Measurements from ENCODE around the gene C1GALT1C1L.
"Not testable (repeated sequence)": the region's sequence is repeated elsewhere in the genome, so short reads cannot be mapped to it uniquely, and the experiment has no call there.

The C1GALT1C1L gene

GRCh38 chr2:43707255-43708015 lies 31.2 kb upstream of the C1GALT1C1L start:
- DNase-seq (ENCODE audit: low read depth): peak; percentile 44
- Histone ChIP-seq H3K27me3 (replicated peaks; ENCODE audit: control insufficient read depth, insufficient read depth, low read length) (no peaks in the 10 kb centered on the region), H3K4me1 (ENCODE audit: control insufficient read depth, insufficient read depth, low read length) (peaks cover 14% of the 10 kb centered on the region), H3K9ac (ENCODE audit: low read length) (peak overlapping the region; percentile 8), H3K9me3 (ENCODE audit: control insufficient read depth, low read length) (no peaks in the 10 kb centered on the region), H3K36me3 (ENCODE audit: control insufficient read depth, insufficient read depth, low read length, severe bottlenecking) (peaks cover 4% of the 10 kb centered on the region), H3K4me3 (ENCODE audit: low read length) (no peak overlapping the region)

DNA sequence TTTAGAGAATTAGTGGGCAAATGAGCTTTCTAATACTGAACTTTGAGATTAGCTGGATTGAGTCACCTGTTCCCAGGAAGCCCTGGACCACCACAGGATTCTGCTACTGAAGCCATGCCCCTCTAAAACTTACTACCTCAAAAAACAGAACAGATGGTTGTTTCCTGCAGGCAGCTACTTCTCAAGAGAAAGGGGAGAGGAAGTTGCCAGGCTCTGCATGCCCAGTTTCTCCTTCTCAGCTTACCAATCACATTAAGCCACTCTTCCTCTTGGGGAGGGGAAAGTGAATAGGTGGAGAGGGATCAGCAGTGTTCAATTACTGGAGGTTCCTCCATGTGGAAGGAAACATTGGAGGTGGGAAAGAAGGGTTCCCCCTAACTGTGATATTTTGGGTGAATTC lies 24.9 kb upstream of the C1GALT1C1L start:
- Histone ChIP-seq H3K36me3 (ENCODE audit: control insufficient read depth, insufficient read depth, low read length, severe bottlenecking) (no peaks in the 10 kb centered on the region), H3K27me3 (replicated peaks; ENCODE audit: control insufficient read depth, insufficient read depth, low read length) (no peaks in the 10 kb centered on the region), H3K9ac (ENCODE audit: low read length) (no peak overlapping the region), H3K4me1 (ENCODE audit: control insufficient read depth, insufficient read depth, low read length) (no peaks in the 10 kb centered on the region), H3K9me3 (ENCODE audit: control insufficient read depth, low read length) (no peaks in the 10 kb centered on the region), H3K4me3 (ENCODE audit: low read length) (no peak overlapping the region)
- DNase-seq (ENCODE audit: low read depth): no peak

DNA sequence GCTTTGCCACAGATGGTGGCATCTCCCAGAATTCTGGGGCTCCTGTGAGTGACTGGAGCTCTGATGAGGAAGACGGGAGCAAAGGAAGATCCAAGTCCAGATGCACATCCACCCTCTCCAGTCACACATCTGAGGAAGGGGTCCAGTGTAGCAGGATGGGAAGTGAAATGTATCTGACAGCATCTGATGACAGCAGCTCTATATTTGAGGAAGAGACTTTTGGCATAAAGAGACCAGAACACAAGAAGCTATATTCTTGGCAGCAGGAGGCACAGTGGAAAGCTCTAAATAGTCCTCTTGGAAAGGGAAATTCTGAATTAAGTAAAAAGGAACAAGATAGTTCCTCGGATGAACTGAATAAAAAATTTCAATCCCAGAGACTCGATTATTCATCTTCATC lies 23.5 kb upstream of the C1GALT1C1L start:
- Histone ChIP-seq H3K27me3 (replicated peaks; ENCODE audit: control insufficient read depth, insufficient read depth, low read length) (no peaks in the 10 kb centered on the region), H3K4me3 (ENCODE audit: low read length) (no peak overlapping the region), H3K9me3 (ENCODE audit: control insufficient read depth, low read length) (no peaks in the 10 kb centered on the region), H3K9ac (ENCODE audit: low read length) (no peak overlapping the region), H3K36me3 (ENCODE audit: control insufficient read depth, insufficient read depth, low read length, severe bottlenecking) (no peaks in the 10 kb centered on the region), H3K4me1 (ENCODE audit: control insufficient read depth, insufficient read depth, low read length) (no peaks in the 10 kb centered on the region)
- DNase-seq (ENCODE audit: low read depth): no peak

GRCh38 chr2:43698140-43698539 lies 21.9 kb upstream of the C1GALT1C1L start:
- H3K36me3 ChIP-seq (ENCODE audit: control insufficient read depth, insufficient read depth, low read length, severe bottlenecking); H3K9me3 ChIP-seq (ENCODE audit: control insufficient read depth, low read length); H3K27me3 ChIP-seq (replicated peaks; ENCODE audit: control insufficient read depth, insufficient read depth, low read length); H3K4me1 ChIP-seq (ENCODE audit: control insufficient read depth, insufficient read depth, low read length); H3K9ac ChIP-seq (ENCODE audit: low read length); DNase-seq (ENCODE audit: low read depth); H3K4me3 ChIP-seq (ENCODE audit: low read length): not testable (repeated sequence)

DNA sequence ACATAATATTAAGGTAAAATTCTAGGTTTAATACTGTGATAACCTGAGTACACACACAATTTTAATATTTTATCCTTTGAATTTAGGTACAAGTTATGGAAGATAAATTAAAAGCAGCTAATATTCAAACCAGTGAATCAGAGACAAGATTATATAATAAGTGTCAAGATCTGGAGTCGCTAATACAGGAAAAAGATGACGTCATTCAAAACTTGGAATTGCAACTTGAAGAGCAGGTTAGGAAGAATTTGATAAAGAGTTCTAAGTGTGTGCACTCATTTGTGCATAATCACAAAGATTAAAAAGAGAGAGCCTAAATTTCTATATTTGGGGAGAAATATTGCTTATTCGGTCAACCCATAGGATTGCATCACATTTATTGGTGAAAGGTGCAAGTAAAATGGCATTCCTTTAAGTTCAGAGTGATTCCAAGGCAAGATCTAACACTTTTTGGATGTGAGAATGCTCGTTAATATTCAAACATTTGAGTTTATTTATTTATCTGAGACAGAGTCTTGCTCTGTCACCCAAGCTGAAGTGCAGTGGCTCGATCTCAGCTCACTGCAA lies 16.3 kb upstream of the C1GALT1C1L start:
- Histone ChIP-seq H3K36me3 (ENCODE audit: control insufficient read depth, insufficient read depth, low read length, severe bottlenecking) (no peaks in the 10 kb centered on the region), H3K4me3 (ENCODE audit: low read length) (no peak overlapping the region), H3K27me3 (replicated peaks; ENCODE audit: control insufficient read depth, insufficient read depth, low read length) (no peaks in the 10 kb centered on the region), H3K9ac (ENCODE audit: low read length) (no peak overlapping the region), H3K9me3 (ENCODE audit: control insufficient read depth, low read length) (no peaks in the 10 kb centered on the region), H3K4me1 (ENCODE audit: control insufficient read depth, insufficient read depth, low read length) (no peaks in the 10 kb centered on the region)
- DNase-seq (ENCODE audit: low read depth): no peak

GRCh38 chr2:43689999-43690398 lies 13.8 kb upstream of the C1GALT1C1L start:
- H3K4me3 ChIP-seq (ENCODE audit: low read length): no peak overlapping the region
- DNase-seq (ENCODE audit: low read depth): no peak

GRCh38 chr2:43685357-43685756 lies 9.1 kb upstream of the C1GALT1C1L start:
- Histone ChIP-seq H3K36me3 (ENCODE audit: control insufficient read depth, insufficient read depth, low read length, severe bottlenecking) (no peaks in the 10 kb centered on the region), H3K9ac (ENCODE audit: low read length) (no peak overlapping the region), H3K9me3 (ENCODE audit: control insufficient read depth, low read length) (no peaks in the 10 kb centered on the region), H3K27me3 (replicated peaks; ENCODE audit: control insufficient read depth, insufficient read depth, low read length) (no peaks in the 10 kb centered on the region), H3K4me3 (ENCODE audit: low read length) (no peak overlapping the region), H3K4me1 (ENCODE audit: control insufficient read depth, insufficient read depth, low read length) (no peaks in the 10 kb centered on the region)
- no peak for DNase-seq (ENCODE audit: low read depth)

More at GRCh38 chr2:43689999-43690398, 13.8 kb upstream of the C1GALT1C1L start:
- Histone ChIP-seq H3K27me3 (replicated peaks; ENCODE audit: control insufficient read depth, insufficient read depth, low read length) (no peaks in the 10 kb centered on the region), H3K36me3 (ENCODE audit: control insufficient read depth, insufficient read depth, low read length, severe bottlenecking) (no peaks in the 10 kb centered on the region), H3K4me1 (ENCODE audit: control insufficient read depth, insufficient read depth, low read length) (no peaks in the 10 kb centered on the region), H3K9me3 (ENCODE audit: control insufficient read depth, low read length) (no peaks in the 10 kb centered on the region), H3K9ac (ENCODE audit: low read length) (no peak overlapping the region)

- H3K36me3 ChIP-seq (ENCODE audit: control insufficient read depth, insufficient read depth, low read length, severe bottlenecking); H3K9ac ChIP-seq (ENCODE audit: low read length); H3K27me3 ChIP-seq (replicated peaks; ENCODE audit: control insufficient read depth, insufficient read depth, low read length); DNase-seq (ENCODE audit: low read depth); H3K4me1 ChIP-seq (ENCODE audit: control insufficient read depth, insufficient read depth, low read length); H3K9me3 ChIP-seq (ENCODE audit: control insufficient read depth, low read length); H3K4me3 ChIP-seq (ENCODE audit: low read length): not testable (repeated sequence)
These were observed 1.6 kb upstream of the C1GALT1C1L start for GRCh38 chr2:43677783-43678182.

- Histone ChIP-seq H3K9me3 (ENCODE audit: control insufficient read depth, low read length) (no peaks in the 10 kb centered on the region), H3K9ac (ENCODE audit: low read length) (peak overlapping the region; percentile 86), H3K4me3 (ENCODE audit: low read length) (peak overlapping the region; percentile 89), H3K36me3 (ENCODE audit: control insufficient read depth, insufficient read depth, low read length, severe bottlenecking) (no peaks in the 10 kb centered on the region), H3K27me3 (replicated peaks; ENCODE audit: control insufficient read depth, insufficient read depth, low read length) (no peaks in the 10 kb centered on the region), H3K4me1 (ENCODE audit: control insufficient read depth, insufficient read depth, low read length) (peaks cover 5% of the 10 kb centered on the region)
- no peak for DNase-seq (ENCODE audit: low read depth)
These were observed 445 bp downstream of the C1GALT1C1L start for GRCh38 chr2:43675646-43676321.

DNA sequence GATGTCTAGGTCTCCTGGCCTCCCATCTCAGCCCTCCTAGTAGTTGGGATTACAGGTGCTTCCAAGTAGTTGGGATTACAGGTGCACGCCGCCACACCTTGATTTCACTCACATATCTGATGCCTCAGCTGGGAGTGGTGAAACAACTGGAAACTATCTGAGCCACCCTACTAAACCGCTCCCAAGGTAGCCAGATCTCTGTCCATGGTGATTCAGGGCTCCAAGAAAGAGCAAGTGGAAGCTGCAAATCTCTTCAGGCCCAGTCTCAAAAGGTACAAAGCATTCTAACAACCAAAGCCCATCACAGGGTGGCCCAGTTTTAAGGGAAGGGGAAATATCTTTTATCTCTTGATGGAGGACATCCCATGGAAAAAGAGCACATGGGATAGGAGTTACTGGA lies 19.0 kb downstream of the C1GALT1C1L start:
- no peaks in the 10 kb centered on the region for H3K9me3 ChIP-seq (ENCODE audit: control insufficient read depth, low read length)
- no peak overlapping the region for H3K9ac ChIP-seq (ENCODE audit: low read length)
- H3K27me3 ChIP-seq (replicated peaks; ENCODE audit: control insufficient read depth, insufficient read depth, low read length): no peaks in the 10 kb centered on the region
- H3K4me1 ChIP-seq (ENCODE audit: control insufficient read depth, insufficient read depth, low read length): no peaks in the 10 kb centered on the region
- no peak overlapping the region for H3K4me3 ChIP-seq (ENCODE audit: low read length)
- no peak for DNase-seq (ENCODE audit: low read depth)
- H3K36me3 ChIP-seq (ENCODE audit: control insufficient read depth, insufficient read depth, low read length, severe bottlenecking): no peaks in the 10 kb centered on the region

DNA sequence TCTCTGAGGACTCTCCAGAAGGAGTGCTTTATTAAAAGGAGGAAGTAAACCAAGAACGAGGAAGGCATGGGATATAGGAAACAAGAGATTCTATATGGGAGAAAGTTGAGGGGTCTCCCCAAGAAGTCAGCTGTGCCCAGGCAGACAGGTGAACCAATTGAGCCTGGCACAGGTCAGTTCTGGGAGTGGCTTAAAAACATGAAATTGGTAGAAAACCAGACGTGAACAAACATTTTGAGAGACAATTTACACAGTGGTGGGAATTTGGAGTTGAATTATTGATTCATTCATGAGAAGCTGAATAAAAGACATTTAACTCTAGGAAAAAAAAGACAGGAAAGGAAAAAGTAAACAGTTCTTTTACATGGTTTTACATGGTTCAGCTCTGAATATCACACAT lies 22.7 kb downstream of the C1GALT1C1L start:
- H3K27me3 ChIP-seq (replicated peaks; ENCODE audit: control insufficient read depth, insufficient read depth, low read length): no peaks in the 10 kb centered on the region
- no peak overlapping the region for H3K9ac ChIP-seq (ENCODE audit: low read length)
- H3K4me1 ChIP-seq (ENCODE audit: control insufficient read depth, insufficient read depth, low read length): peaks cover 14% of the 10 kb centered on the region
- H3K36me3 ChIP-seq (ENCODE audit: control insufficient read depth, insufficient read depth, low read length, severe bottlenecking): no peaks in the 10 kb centered on the region
- H3K4me3 ChIP-seq (ENCODE audit: low read length): no peak overlapping the region
- no peaks in the 10 kb centered on the region for H3K9me3 ChIP-seq (ENCODE audit: control insufficient read depth, low read length)
- DNase-seq (ENCODE audit: low read depth): no peak
